ENCODE measurements around the gene MANBA.

Gene MANBA

GRCh38 chr4:102586002-102586643 lies 174.6 kb downstream of the MANBA start:
- DNase-seq, result no peak

- DNase-seq, result peak; percentile 44
Measured at GRCh38 chr4:102585329-102585728, 175.4 kb downstream of the MANBA start.

- no peak for DNase-seq
Measured at GRCh38 chr4:102584091-102584490, 176.7 kb downstream of the MANBA start.
